Osteoblast (primary cell): Measurements from ENCODE around the gene MBOAT1. TPM values are rescaled to one million over a fixed set of nuclear protein-coding genes. Genes with fewer than 3 reads are reported as not detected.
"Not testable (repeated sequence)": the region's sequence is repeated elsewhere in the genome, so short reads cannot be mapped to it uniquely, and the experiment has no call there.

Experiments used
- DNase-seq: peaks from one replicate; pipeline ENCODE4 v3.0.0; 2011; ENCODE audit warnings: low spot score, mixed read lengths; ENCODE audit not compliant: insufficient read length; ENCODE audit errors: missing footprints
- H2AFZ ChIP-seq: 2 replicates; pipeline ENCODE4 v1.6.0; 2011; ENCODE audit warnings: mild to moderate bottlenecking, low read length
- H3K27ac ChIP-seq: 2 replicates; pipeline ENCODE4 v1.5.1; 2011; ENCODE audit warnings: mild to moderate bottlenecking, low read depth, low read length, moderate library complexity
- H3K27me3 ChIP-seq: 2 replicates; pipeline ENCODE4 v1.6.0; 2012; ENCODE audit warnings: mild to moderate bottlenecking, control low read depth, inconsistent platforms, low read length, moderate library complexity; ENCODE audit not compliant: insufficient read depth
- H3K36me3 ChIP-seq: 2 replicates; pipeline ENCODE4 v1.5.1; 2011; ENCODE audit warnings: mild to moderate bottlenecking, low read length, control low read depth, moderate library complexity; ENCODE audit not compliant: insufficient read depth
- H3K4me1 ChIP-seq: 2 replicates; pipeline ENCODE4 v1.5.1; 2011; ENCODE audit warnings: mild to moderate bottlenecking, low read length, control low read depth, moderate library complexity; ENCODE audit not compliant: insufficient read depth
- H3K4me2 ChIP-seq: 2 replicates; pipeline ENCODE4 v1.6.0; 2011; ENCODE audit warnings: mild to moderate bottlenecking, low read length; ENCODE audit not compliant: insufficient read depth
- H3K4me3 ChIP-seq: fragments of 200-600 bp; sonication (generic); 3 replicates; pipeline ENCODE4 v1.5.1; 2012; ENCODE audit warnings: mild to moderate bottlenecking, low read length, inconsistent platforms; ENCODE audit not compliant: insufficient read depth
- H3K79me2 ChIP-seq: 2 replicates; pipeline ENCODE4 v1.6.0; 2012; ENCODE audit warnings: mild to moderate bottlenecking, low read length, control low read depth, inconsistent platforms; ENCODE audit not compliant: insufficient read depth
- H3K9me3 ChIP-seq: 2 replicates; pipeline ENCODE4 v1.5.1; 2011; ENCODE audit warnings: low read depth, low read length, control low read depth
- H4K20me1 ChIP-seq: 2 replicates; pipeline ENCODE4 v1.6.0; 2012; ENCODE audit warnings: mild to moderate bottlenecking, low read length, control low read depth; ENCODE audit not compliant: insufficient read depth
- CTCF ChIP-seq: IDR thresholded peaks from 2 replicates; pipeline ENCODE4 v1.5.1; 2011; ENCODE audit warnings: mild to moderate bottlenecking, low read depth, low read length, moderate library complexity; ENCODE audit errors: extremely low read depth
- total RNA-seq: library from RNA; depleted of rRNA; stranded (reverse); fragments of >200 nt; gene quantifications from 2 replicates; pipeline ENCODE4 v1.2.3, GENCODE V29; 2012

Gene MBOAT1
- total RNA-seq, 1 donor: 1.4 TPM

GRCh38 chr6:20252311-20252710, 40.0 kb upstream of the MBOAT1 start:
- TF ChIP-seq CTCF: no peak
- no peak for DNase-seq
- H3K4me1 ChIP-seq: no peaks in the 10 kb centered on the region

GRCh38 chr6:20251525-20251924, 39.3 kb upstream of the MBOAT1 start:
- H4K20me1 ChIP-seq: no peaks in the 10 kb centered on the region
- H3K4me3 ChIP-seq: no peak overlapping the region
- H3K9me3 ChIP-seq: no peaks in the 10 kb centered on the region
- no peak overlapping the region for H3K4me2 ChIP-seq
- no peaks in the 10 kb centered on the region for H3K79me2 ChIP-seq
- no peak overlapping the region for H2AFZ ChIP-seq
- H3K27ac ChIP-seq: no peak overlapping the region
- no peaks in the 10 kb centered on the region for H3K36me3 ChIP-seq
- DNase-seq: no peak
- no peaks in the 10 kb centered on the region for H3K4me1 ChIP-seq
- H3K27me3 ChIP-seq: no peaks in the 10 kb centered on the region
- TF ChIP-seq CTCF: no peak

More at GRCh38 chr6:20252311-20252710, 40.0 kb upstream of the MBOAT1 start:
- no peaks in the 10 kb centered on the region for H3K27me3 ChIP-seq
- no peak overlapping the region for H2AFZ ChIP-seq
- H3K4me3 ChIP-seq: no peak overlapping the region
- no peaks in the 10 kb centered on the region for H4K20me1 ChIP-seq
- H3K4me2 ChIP-seq: no peak overlapping the region
- no peaks in the 10 kb centered on the region for H3K36me3 ChIP-seq
- H3K27ac ChIP-seq: no peak overlapping the region
- no peaks in the 10 kb centered on the region for H3K9me3 ChIP-seq
- no peaks in the 10 kb centered on the region for H3K79me2 ChIP-seq

- no peaks in the 10 kb centered on the region for H3K9me3 ChIP-seq
- no peak for TF ChIP-seq CTCF
- no peak overlapping the region for H2AFZ ChIP-seq
- H3K4me2 ChIP-seq: no peak overlapping the region
- no peaks in the 10 kb centered on the region for H3K79me2 ChIP-seq
- no peaks in the 10 kb centered on the region for H4K20me1 ChIP-seq
- no peak overlapping the region for H3K4me3 ChIP-seq
- no peaks in the 10 kb centered on the region for H3K36me3 ChIP-seq
- no peaks in the 10 kb centered on the region for H3K27me3 ChIP-seq
- H3K4me1 ChIP-seq: no peaks in the 10 kb centered on the region
- H3K27ac ChIP-seq: no peak overlapping the region
- no peak for DNase-seq
Observed at GRCh38 chr6:20246125-20246524, 33.9 kb upstream of the MBOAT1 start.

GRCh38 chr6:20244807-20245681, 32.8 kb upstream of the MBOAT1 start:
- not testable (repeated sequence) for H3K4me3 ChIP-seq, H3K4me2 ChIP-seq, H3K36me3 ChIP-seq, H3K9me3 ChIP-seq, DNase-seq, H3K79me2 ChIP-seq, H2AFZ ChIP-seq, H3K27ac ChIP-seq, H3K27me3 ChIP-seq, H3K4me1 ChIP-seq, H4K20me1 ChIP-seq
